GM10266 (cell line): ENCODE results near the gene C14orf132.

Source experiments
- DNase-seq: peaks from one replicate; pipeline ENCODE4 v3.0.0; 2012; ENCODE audit errors: extremely low spot score
- CTCF ChIP-seq: IDR thresholded peaks from 2 replicates; pipeline ENCODE4 v1.5.1; 2012; ENCODE audit warnings: mild to moderate bottlenecking, low read depth; ENCODE audit not compliant: control insufficient read depth, insufficient read depth; ENCODE audit errors: missing control alignments

The C14orf132 gene

GRCh38 chr14:96105926-96106441 is 66.8 kb downstream of the C14orf132 start:
- no peak for TF ChIP-seq CTCF
- DNase-seq = no peak

GRCh38 chr14:96106891-96107290 is 67.7 kb downstream of the C14orf132 start:
- no peak for DNase-seq
- TF ChIP-seq CTCF = no peak

- TF ChIP-seq CTCF = no peak
- DNase-seq = no peak
These were observed 69.1 kb downstream of the C14orf132 start for GRCh38 chr14:96108061-96108795.

- no peak for DNase-seq
- no peak for TF ChIP-seq CTCF
These were observed 69.7 kb downstream of the C14orf132 start for GRCh38 chr14:96108911-96109310.

GRCh38 chr14:96109596-96110355 is 70.6 kb downstream of the C14orf132 start:
- no peak for DNase-seq

GRCh38 chr14:96112032-96112431 is 72.9 kb downstream of the C14orf132 start:
- no peak for TF ChIP-seq CTCF
- no peak for DNase-seq

More at GRCh38 chr14:96109596-96110355, 70.6 kb downstream of the C14orf132 start:
- no peak for TF ChIP-seq CTCF

- DNase-seq = no peak
- TF ChIP-seq CTCF = no peak
These were observed 74.8 kb downstream of the C14orf132 start for GRCh38 chr14:96114002-96114401.
